NAMALWA (cell line): ENCODE data around the gene PLEKHM1.

Experiments
- DNase-seq: peaks from one replicate; pipeline ENCODE4 v3.0.0-alpha.2; 2015; ENCODE audit warnings: low spot score

The PLEKHM1 gene

GRCh38 chr17:45427181-45427835, 63.2 kb downstream of the PLEKHM1 start:
- DNase-seq: no peak

GRCh38 chr17:45426561-45426960, 64.0 kb downstream of the PLEKHM1 start:
- DNase-seq: no peak

- DNase-seq: no peak
Measured at GRCh38 chr17:45425984-45426413, 64.5 kb downstream of the PLEKHM1 start.

- no peak for DNase-seq
Measured at GRCh38 chr17:45425125-45425983, 65.2 kb downstream of the PLEKHM1 start.

GRCh38 chr17:45424769-45425124, 65.8 kb downstream of the PLEKHM1 start:
- DNase-seq: no peak

- DNase-seq: no peak
Measured at GRCh38 chr17:45423975-45424335, 66.6 kb downstream of the PLEKHM1 start.

GRCh38 chr17:45423304-45423974, 67.1 kb downstream of the PLEKHM1 start:
- no peak for DNase-seq

GRCh38 chr17:45414990-45415881, 75.3 kb downstream of the PLEKHM1 start:
- no peak for DNase-seq

- no peak for DNase-seq
Measured at GRCh38 chr17:45413498-45413923, 77.0 kb downstream of the PLEKHM1 start.

- no peak for DNase-seq
Measured at GRCh38 chr17:45411348-45412105, 79.0 kb downstream of the PLEKHM1 start.

GRCh38 chr17:45410144-45411091, 80.1 kb downstream of the PLEKHM1 start:
- DNase-seq: peak; percentile 66

- DNase-seq: peak; percentile 46
Measured at GRCh38 chr17:45409659-45410076, 80.9 kb downstream of the PLEKHM1 start.

- no peak for DNase-seq
Measured at GRCh38 chr17:45408611-45409421, 81.7 kb downstream of the PLEKHM1 start.

GRCh38 chr17:45406107-45406506, 84.4 kb downstream of the PLEKHM1 start:
- DNase-seq: no peak

GRCh38 chr17:45405250-45406086, 85.1 kb downstream of the PLEKHM1 start:
- DNase-seq: peak; percentile 33

GRCh38 chr17:45404870-45405249, 85.7 kb downstream of the PLEKHM1 start:
- DNase-seq: no peak

- no peak for DNase-seq
Measured at GRCh38 chr17:45403906-45404490, 86.5 kb downstream of the PLEKHM1 start.

GRCh38 chr17:45402916-45403315, 87.6 kb downstream of the PLEKHM1 start:
- no peak for DNase-seq
